Kidney tubule cell (primary cell): ENCODE results near the gene KCNH8.

Experiments used
- DNase-seq: peaks from one replicate; pipeline ENCODE4 v3.0.0-alpha.2; 2018; ENCODE audit warnings: low spot score

KCNH8 gene

DNA sequence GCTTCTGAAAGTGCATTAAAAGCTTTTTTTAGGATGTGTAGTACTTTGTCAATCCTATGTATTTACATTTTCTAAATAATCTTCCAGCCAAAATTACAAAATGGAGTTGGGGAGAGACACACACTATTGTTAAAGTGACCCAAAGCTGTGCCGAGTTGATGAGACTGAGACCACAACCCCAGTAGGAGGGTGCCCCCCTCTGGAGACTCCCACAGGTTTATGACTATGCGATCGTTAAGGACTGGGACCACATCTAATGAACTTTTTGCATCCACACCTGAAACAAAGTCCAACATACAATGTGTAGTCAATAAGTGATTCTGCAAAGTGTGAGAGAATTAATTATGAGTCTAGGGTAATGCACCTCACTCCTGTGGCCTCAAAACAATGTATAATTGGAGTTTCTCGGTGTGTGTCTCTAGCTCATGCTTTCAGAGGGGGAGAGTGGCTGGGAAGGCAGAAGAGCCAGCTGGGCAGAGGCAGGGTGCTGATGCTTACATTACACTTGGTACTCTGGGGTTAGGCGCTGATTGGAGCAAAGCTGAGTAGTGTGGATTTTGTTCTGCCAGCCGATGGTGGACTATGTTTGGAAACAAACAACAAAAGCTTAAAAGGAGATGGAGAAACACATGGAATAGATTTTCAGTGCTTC lies 102.8 kb downstream of the KCNH8 start:
- no peak for DNase-seq

DNA sequence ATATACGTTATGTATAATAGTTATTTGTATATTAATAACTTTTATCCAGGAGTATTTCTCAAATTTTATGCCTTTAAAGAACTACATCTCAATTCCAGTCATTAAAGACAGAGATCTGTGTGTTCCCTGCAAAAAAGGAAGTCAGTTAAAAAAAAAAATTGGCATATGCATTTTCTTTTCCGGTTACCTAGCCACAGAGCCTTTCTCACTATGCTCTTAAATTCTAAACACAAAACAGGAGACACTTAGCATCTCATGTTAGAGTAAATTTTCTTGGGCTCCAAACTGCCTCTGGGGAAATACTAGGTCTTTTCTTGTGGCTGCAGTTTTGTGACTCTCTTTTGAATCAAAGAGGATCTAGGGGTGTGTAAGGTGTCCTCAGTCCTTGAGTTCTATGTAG lies 105.9 kb downstream of the KCNH8 start:
- DNase-seq, result no peak

DNA sequence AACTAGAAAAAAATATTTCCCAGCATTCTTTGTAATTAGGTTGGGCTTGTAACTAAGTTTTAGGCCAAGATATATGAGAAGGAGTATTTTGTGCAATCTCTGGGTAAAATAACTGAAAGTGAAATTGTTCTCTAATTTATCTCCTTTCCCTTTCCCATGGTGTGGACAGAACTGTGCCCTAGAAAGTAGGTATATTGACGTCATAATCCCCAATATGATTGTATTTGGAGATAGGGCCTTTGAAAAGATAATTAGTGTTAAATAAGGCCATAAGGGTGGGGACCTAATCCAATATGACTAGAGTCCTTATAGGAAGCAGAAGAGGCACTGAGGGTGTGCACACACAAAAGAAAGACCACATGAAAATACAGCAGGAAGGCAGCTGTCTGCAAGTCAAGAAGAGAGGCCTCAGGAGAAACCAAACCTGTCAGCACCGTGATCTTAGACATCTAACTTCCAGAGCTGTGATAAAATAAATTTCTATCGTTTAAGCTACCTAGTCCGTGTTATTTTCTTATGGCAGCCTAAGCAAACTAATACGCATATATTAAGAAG lies 106.6 kb downstream of the KCNH8 start:
- DNase-seq, result no peak

DNA sequence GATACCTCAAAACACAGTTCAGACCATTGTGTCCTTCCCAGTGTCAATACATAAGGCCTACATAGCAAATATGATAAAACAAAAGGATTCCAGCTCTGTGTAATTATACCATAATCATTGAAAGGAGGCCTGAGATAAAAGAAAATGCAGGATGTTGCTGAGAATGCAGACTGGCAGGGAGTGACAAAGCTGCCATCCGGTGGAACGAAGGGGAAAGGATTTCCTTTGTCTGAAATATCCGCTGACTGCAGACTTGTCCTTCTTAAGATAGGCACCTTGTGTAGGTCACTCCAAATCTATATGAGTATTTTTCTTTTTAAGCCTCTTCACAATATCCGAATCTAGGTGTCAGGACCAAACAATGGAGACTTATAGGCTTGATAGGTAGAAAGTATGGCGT lies 108.0 kb downstream of the KCNH8 start:
- DNase-seq, result no peak

DNA sequence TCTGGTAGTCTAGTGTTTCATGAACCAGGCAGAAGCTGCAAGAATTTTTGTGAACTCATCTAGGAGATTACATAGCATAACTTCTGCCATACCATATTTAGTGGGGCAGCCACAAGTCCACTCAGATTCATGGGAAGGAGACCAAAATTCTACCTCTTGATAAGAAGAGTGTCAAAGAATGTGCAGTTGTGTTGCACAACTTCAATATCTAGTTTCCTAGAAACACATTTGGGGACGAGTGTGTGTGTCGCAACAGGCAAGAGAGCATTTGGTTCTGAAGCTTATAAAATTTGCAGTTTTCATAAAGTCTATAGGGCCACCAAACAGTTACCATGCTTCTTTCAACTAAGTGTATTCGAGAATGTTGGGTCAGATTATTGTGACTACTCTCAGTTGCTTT lies 115.3 kb downstream of the KCNH8 start:
- DNase-seq, result no peak

DNA sequence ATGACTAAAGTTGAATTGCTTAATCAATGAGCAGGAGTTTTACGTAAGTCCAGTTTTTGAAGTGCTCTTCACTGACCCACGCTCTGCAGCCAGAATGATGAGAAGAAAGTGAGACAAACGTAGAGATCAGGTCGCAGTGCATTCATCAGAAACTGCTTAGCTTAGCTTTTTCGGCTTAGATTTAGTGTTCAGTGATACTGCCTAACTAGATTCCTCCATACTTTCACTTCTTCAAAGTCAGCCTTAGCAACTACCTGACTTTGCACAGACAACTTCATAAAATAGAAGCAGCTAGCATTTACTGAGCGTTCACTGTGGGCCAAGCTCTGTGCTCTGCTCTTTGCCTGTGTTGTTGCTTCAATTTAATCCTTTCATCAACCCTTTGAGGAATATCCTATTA lies 116.1 kb downstream of the KCNH8 start:
- DNase-seq, result no peak

DNA sequence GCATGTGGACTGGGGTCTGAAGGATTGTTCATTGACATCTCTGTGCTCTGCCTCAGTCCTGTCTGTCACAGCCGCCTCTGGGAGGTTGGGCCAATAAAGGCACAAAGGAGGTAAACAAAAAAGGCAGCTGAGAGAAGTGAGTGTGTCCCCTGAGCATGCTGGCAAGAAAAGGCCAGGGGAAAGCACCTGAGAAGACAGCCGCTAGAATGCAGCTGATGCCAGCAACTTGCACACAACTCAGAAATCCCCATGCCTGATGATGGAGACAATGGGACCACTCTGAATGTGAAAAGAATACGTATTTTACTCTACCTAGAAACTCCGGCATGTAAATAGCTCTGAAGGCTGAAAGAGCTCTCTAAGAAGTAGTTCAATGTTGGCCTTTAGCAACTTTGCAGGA lies 118.7 kb downstream of the KCNH8 start:
- no peak for DNase-seq

DNA sequence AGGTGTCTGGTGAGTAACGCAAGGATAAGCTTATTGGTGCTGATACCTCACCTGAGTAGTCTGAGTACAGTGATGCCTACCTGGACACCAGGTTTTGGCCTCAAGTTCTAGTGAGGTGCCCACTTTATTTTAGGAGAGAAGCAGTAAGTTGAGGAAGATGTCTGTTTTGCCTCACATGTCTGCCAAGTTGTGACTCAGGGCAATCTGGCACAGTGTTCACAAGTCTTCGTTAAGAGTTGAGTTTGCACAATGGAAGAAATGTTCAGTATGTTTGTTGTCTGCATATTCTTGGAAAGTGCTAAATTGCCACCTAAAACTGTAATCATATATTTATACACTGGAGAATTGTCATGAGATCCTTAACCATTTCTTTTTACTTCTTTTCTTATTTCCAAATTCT lies 122.2 kb downstream of the KCNH8 start:
- no peak for DNase-seq

DNA sequence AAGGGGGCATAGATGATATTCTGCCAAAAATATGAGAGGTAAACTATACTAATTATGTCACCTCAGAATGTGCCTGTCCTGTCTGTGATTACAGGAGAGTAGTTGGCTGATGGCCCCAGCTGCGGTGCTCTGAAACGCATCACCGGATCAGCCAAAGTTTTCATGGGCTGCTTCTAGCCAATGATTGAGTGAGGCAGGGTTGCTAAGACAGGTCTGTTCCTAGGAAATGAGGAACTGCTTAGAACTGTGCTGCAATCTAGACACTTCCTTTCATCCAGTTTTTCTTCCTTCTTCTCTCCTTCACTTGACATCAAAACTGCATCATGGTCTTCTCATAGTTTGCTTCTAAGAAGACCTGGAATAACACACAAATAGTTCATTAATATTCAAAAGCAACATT lies 124.0 kb downstream of the KCNH8 start:
- DNase-seq, result no peak

DNA sequence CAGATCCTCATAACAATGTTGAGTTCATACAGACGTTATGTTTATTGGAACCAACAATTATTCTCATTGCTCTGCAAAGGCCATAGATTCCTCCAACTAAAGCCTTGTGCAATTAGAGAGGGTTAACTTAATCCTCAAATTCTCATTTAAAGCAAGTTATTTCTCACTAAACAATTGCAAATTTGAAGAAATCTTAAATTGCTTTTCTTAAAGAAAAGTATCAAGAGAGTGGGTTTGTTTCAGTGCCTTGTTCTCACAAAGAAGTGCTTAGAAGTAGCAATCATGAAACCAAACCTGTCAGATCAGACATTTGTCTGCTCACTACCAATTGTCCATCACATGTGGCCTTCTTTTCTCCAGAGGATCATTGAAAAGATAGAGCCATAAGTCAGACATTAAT lies 124.8 kb downstream of the KCNH8 start:
- DNase-seq, result no peak

DNA sequence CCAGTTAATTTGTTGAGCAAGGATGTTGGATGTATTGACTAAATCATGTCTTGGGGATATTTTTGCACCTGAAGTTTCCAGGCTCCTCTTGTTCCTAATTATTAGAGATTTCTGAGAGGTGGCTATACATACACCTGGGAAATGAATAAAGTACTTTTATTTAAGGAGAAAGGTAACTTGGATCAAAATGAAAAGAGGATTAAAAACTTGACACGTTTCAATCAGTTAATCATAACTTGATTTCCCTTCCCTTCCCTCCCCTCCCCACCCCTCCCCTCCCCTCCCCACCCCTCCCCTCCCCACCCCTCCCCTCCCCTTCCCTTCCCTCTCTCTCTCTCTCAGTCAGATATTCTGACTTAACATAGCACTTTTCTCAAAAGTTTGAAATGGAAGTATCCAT lies 126.3 kb downstream of the KCNH8 start:
- no peak for DNase-seq

DNA sequence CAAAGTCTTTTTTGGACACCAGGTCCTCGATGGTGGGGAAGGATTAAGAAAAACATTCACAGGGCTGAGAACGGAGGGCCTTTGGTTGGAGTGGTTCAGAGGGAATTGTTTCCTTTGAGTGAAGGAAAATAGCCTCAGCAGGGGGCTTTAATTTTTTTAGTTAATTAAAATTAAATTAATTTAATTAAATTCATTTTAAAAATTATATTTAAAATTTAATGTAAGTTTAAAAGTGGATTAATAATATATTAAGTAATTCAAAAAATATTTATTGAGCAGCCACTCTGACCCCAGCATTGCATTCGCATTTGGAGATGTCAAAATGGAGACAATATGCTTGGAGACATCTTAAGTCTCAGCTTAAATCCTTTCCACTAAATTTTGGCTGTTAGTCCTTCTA lies 136.7 kb downstream of the KCNH8 start:
- no peak for DNase-seq

DNA sequence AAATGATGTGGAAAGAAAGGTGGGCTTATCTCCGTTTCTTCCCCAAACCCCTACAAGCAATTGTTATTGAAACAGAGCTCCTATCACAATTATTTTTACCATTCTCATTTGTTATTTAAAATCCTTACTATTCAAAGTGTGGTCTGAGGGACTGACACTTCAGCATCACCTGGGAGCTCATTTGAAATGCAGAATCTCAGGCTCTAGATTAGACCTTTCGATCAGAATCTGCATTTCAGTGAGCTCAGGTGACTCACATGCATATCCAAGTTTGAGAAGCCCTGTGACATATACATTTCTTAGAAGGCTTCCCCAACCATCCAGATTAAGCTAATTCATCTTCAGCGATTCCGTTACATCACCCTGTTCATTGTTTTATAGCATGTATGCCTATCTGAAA lies 145.0 kb downstream of the KCNH8 start:
- DNase-seq, result no peak

DNA sequence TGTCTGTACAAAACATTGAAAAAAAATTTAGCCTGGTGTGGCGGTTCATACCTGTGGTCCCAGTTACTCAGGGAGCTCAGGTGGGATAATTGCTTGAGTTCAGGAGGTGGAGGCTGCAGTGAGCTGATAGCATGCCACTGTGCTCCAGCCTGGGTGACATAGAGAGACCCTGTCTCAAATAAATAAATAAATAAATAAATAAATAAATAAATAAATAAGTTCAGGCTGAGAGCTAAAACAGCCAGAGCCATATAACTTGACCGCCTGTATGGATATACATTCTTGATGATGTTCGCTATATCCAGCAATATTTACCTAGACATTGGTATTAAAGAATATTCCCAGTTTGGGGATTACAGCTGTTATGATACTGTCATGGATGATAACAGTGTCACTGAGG lies 146.9 kb downstream of the KCNH8 start:
- no peak for DNase-seq

DNA sequence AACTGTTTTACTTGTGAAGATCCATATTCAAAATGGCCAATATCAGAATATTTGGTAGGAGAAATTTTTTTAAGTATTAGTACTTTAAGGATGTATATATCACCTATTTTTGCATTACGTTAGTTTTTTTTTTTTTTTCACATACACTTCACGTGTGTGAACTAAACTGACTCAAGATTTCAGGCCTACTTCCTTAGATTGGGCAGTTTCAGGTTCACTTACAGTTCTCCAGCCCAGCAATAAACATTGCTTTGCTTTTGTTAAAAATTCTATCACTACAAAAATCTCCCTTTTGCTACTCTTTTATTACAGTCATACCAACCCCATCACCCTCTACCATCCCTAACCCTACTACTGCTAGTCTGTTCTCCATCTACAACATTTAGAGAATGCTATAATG lies 183.6 kb downstream of the KCNH8 start:
- DNase-seq, result no peak

DNA sequence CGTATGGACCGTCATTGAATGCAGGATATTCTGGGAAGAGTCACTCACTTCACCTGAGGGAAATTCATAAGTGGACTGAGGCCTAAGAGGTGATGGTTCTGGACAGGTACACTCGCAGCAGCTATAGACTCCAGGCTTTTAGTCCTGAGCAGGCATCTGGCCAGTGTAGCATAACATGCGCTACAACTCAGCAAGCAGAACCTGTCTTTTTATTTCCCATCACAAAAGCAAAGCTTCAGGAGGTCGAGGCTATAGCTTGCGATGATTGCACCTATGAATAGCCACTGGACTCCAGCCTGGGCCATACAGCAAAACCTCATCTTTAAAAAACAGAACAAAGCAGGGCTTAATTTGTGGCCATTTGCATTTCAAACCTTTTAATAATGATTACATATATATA lies 185.8 kb downstream of the KCNH8 start:
- no peak for DNase-seq

DNA sequence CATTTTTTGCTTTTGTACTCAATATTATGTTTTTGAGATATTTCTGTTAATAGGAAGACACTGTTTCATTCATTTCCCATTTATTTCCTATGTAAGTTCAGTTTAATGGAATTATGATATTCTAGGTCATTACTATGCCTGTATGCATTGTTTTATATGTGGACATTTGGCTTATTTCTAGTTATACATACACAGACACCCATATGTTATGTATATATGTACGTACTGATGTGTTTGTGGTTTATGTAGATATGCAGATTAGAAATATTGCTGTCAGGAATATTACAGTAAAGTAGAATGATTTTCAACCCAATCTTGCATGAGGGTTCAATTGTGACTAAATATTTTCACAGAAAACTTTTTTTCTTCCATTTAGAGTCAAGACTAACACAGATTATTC lies 190.5 kb downstream of the KCNH8 start:
- DNase-seq, result no peak

DNA sequence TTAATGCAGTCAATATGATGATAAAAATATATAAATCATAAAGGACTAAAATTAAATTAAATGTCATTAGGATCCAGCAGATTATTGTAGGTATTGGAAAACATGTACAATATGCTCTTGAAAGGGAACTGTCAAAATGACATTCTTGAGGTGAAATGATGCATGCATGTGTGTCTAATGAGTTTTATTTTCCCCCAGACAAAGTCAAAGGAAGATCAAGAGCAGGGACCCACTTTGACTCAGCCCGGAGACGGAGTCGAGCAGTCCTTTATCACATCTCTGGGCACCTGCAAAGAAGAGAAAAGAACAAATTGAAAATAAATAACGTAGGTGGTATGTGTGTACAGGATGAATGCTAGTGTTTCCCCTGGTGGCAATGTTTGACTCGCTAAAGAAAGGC lies 194.1 kb downstream of the KCNH8 start:
- DNase-seq, result peak; percentile 6

DNA sequence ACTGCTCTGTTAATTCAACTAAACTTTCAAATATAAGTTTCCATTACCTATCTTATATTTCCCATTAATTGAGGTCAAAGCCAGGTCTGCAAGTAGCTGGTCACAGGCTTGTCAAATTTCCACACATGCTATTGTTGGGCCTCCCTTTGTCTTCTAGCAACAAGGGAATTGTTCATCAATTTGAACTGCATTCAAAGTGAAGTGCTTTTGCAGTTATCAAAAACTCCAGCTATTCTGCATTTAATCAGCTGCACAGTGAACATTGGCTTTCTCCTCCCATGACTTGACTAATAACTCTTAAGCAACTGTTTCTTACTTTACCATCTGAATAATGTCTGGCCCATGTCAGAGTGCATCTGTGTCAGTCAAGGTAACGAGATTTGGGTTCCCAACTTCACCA lies 198.4 kb downstream of the KCNH8 start:
- no peak for DNase-seq

DNA sequence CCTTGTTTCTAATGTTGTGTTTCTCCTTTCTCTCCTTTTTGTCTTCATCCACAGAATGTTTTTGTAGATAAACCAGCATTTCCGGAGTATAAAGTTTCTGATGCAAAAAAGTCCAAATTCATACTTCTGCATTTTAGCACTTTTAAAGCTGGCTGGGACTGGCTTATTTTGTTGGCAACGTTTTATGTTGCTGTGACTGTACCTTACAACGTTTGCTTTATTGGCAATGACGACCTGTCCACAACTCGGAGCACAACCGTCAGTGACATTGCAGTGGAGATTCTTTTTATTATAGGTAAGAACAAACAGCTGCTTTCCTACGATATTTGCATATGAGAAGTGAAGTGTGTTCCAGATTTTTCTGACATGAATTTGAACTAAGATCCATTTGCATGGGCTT lies 199.4 kb downstream of the KCNH8 start:
- no peak for DNase-seq

DNA sequence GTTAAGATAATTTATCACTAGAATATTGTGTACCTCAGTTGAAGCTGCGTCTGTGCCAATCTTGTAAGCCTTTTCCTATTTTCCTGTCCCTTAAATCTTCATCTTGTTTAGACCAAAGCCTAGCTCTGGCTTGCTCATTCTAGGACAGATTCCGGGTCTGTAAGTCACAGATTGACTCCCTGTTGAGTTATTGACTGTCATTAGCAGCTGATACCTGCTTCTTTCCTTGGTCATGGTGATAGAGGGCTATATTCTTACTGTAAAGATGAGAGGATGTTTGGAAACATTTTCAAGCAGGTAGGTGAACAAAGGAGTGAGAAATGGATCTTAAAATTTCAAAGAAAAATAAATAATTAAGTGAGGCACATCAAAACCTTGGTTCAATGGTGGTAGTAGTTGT lies 200.2 kb downstream of the KCNH8 start:
- no peak for DNase-seq

DNA sequence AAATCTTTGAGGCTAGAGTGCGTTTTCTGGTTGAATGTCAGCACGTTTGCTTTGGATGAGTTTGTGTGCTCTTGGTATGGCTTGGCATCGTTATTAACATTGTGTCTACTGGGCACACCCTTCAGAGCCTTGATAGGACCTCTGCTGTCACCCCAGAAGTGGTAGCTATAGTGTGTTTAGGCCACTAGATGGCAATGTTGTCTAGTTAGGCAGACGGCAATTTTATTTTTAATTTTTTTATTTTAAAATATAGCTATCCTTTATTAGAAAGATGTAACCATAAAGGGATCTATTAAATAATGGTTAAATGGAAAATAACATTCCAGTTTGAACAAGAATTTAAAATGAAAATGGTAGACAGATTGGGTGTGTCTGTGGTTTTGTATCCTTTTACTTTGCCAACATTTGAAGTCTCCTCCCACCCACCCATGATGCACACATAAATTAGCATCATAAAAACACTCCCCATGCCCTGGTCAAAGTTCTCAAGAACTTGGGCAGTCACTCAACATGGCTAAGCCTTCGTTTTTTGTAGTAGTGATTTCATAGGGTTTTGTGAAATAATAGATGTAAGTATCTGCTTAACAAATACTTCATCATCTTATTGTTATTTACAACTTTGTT lies 200.7 kb downstream of the KCNH8 start:
- peak; percentile 31 for DNase-seq

DNA sequence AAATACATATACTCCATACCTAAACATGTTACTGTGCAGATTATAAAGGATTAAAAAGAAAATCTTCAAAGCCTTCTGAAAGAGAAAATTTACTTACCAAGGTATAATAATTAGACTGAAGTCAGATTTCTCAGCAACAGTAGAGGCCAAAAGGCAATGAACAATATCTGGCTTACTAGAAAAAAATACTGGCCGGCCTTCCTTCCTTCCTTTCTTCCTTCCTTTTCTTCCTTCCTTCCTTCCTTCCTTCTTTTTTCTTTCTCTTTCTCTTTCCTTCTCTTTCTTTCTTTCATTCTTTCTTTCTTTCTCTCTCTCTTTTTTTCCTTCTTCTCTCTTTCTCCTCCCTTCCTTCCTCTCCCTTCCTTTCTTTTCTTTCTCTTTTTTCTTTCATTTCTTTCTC lies 209.6 kb downstream of the KCNH8 start:
- DNase-seq, result no peak

DNA sequence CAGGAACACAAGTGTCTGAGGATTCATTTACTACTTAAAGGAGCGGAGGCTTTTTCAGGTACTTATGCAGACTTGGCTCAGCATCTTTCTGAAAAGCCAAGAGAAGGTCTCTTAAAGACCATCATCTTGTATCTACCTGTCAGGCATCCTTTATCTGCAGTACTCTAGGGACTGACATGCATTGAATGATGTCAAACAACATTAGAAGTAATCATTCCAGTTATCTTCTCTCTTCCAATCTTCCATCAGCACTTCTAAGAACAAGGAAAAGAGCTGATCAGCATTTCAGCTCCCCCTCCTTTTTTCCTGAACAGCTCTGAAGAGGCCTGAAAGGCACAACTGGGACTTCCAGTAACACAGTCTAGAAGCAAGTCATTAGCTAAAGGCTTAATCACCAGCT lies 214.8 kb downstream of the KCNH8 start:
- no peak for DNase-seq
